D721Med (cell line): ENCODE measurements around the gene SCN8A.

ENCODE experiments used
- DNase-seq: peaks from one replicate; pipeline ENCODE4 v3.0.0; 2011; ENCODE audit warnings: low spot score; ENCODE audit not compliant: insufficient read length
- FAIRE-seq: peaks from 2 replicates; lab custom pipeline; 2011; peaks lifted over from hg19 to GRCh38; lab: Jason Lieb, UNC
- TF ChIP-seq, protein P1 (sequence below): IDR thresholded peaks from 2 replicates; pipeline ENCODE4 v1.5.1; 2012; ENCODE audit warnings: mild to moderate bottlenecking, control low read depth; ENCODE audit not compliant: insufficient read depth; ENCODE audit errors: missing control alignments

The SCN8A gene

DNA sequence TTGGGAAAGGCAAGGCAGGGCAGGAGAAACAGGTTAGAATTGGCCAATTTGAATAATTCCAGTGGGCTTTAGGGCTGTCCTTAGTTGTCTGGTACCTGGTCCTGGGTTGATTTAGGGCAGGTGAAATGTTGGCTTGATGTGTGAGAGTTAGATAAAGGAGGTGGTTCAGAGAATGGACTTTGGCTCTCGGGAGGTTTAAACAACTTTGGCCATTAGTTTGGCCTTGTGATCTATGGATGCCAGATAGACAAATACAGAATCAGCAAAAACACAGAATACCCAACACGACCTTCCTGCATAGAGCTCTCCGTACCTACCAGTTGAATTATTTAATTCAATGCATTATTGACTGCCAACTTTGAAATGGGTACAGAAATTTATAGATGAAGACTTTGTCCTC, 35.1 kb downstream of the SCN8A start:
- no peak for DNase-seq
- no peak for FAIRE-seq
- TF ChIP-seq, protein P1, sequence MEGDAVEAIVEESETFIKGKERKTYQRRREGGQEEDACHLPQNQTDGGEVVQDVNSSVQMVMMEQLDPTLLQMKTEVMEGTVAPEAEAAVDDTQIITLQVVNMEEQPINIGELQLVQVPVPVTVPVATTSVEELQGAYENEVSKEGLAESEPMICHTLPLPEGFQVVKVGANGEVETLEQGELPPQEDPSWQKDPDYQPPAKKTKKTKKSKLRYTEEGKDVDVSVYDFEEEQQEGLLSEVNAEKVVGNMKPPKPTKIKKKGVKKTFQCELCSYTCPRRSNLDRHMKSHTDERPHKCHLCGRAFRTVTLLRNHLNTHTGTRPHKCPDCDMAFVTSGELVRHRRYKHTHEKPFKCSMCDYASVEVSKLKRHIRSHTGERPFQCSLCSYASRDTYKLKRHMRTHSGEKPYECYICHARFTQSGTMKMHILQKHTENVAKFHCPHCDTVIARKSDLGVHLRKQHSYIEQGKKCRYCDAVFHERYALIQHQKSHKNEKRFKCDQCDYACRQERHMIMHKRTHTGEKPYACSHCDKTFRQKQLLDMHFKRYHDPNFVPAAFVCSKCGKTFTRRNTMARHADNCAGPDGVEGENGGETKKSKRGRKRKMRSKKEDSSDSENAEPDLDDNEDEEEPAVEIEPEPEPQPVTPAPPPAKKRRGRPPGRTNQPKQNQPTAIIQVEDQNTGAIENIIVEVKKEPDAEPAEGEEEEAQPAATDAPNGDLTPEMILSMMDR: no peak

DNA sequence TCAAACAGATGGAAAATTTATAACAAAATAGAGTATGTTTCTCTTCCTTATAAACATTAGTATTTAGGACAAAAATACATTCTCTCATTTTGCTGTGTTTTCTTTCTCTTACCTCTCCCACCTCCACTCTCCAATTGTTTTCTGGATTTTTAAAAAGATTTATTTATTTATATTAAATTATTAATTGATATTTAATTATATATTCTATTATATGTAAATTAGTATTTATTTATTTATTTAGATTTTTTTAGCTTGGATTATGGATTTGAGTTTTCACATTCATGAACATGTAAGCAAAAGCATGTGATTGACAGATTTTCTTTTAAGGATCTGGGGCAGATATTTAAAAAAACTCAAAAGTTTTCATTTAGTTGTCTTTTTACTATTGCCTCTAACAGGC, 35.6 kb downstream of the SCN8A start:
- FAIRE-seq: no peak
- TF ChIP-seq, protein P1: no peak
- DNase-seq: no peak

DNA sequence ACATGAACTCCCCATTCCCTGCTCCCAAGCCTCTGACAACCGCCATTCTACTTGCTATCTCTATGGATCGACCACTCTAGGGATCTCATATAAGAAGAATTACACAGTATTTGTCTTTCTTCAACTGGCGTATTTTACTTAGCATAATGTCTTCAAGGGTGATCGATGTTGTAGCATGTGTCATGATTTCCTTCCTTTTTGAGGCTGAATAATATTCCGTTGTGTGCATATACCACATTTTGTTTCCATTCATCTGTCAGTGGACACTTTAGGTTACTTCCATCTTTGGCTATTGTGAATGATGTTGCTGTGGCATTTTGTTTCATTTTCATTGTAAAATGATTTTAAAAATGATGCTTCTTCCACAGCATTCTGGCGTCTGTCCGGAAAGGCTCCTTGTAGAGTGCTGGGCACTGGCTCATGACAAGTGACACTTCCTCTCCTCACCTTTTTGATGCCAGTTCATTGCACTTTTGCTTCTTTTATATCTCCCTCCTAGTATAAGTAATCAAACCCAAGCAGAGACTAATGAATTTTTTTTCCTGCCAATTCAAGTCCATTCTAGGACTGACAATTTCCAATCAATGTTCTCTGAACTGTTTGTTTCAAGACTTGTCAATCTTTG, 39.3 kb downstream of the SCN8A start:
- TF ChIP-seq, protein P1: no peak
- DNase-seq (no peak), FAIRE-seq (no peak)

DNA sequence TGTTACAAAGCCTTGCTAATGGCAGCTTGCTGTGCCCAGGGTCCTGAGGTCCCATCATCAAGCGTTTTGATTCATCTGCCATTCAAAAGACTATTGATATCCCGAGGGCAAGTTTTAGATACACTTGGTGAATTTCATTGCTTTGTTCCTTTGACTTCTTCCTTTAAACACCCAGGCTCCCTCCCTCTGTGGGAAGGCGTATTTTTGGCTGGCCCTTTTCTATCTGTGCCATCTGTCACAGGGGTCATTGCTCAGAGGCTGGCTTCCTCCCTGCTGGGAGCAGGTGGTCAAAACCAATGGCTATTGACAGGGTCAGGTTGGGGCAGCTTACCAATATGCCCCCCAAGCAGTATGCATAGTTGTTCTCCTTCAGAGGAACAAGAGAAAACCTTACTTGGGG, 40.0 kb downstream of the SCN8A start:
- DNase-seq: no peak
- no peak for FAIRE-seq
- TF ChIP-seq, protein P1: no peak

DNA sequence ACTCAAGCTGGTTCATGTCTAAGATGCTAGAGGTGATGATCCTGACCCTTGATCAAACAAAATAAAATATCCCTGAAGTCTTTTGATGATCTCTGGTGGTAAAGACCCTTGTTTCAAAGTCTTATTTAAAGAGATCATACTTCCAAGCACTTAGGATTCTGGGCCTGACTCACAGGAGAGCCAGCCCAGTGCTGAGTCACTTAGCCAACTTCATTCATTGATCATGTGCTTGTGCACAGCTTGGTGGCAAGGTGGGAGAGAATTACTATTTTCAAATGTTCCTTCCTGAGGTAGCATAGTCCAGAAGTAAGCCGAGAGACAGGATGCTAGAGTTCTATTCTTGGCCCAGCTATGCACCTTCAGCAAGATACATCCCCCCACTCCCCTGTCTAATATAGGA, 40.6 kb downstream of the SCN8A start:
- FAIRE-seq (no peak), DNase-seq (no peak)
- TF ChIP-seq, protein P1: no peak

DNA sequence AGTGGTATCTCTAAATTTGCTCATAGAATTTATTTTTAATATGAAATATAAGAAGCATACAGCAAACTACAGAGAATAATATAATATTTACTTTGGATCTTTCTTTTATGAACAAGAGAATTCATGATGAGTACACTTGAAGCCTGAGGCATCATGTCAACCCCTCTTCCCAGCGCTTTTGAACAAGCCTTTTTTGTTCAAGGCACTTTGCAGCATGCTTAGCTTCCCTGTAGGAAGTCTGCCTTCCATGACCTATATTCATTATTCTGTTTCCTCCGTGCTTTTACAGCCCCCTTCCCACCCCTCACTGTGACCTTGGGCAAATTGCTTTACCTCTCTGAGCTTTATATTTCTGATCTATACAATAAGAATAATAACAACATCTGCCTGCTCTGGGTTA, 41.6 kb downstream of the SCN8A start:
- FAIRE-seq (no peak), DNase-seq (no peak)
- TF ChIP-seq, protein P1: no peak

DNA sequence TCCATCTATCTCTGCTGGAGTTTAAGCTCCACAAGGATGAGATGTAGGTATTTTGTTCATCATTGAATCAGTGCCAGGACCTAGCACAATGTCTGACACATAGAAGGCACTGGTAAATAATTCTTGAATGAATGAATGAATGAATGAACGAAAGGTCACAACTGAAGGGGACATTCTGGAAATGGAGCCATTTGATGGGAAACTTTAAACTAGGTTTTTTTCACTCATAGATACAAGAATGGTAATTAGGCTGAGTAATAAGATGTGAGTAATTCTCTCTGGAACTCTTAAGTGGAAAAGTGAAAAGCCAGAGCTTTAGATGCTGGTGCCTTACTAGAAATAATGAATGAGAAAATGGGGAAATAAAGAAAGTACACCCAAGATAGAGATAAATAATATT, 44.3 kb downstream of the SCN8A start:
- DNase-seq: no peak
- TF ChIP-seq, protein P1: no peak
- no peak for FAIRE-seq
